ENCODE data around the gene TRAPPC8. TPM values are rescaled to one million over a fixed set of nuclear protein-coding genes. Genes with fewer than 3 reads are reported as not detected.

The TRAPPC8 gene
- total RNA-seq, 1 donor from 2014 or later = 29.4 TPM

DNA sequence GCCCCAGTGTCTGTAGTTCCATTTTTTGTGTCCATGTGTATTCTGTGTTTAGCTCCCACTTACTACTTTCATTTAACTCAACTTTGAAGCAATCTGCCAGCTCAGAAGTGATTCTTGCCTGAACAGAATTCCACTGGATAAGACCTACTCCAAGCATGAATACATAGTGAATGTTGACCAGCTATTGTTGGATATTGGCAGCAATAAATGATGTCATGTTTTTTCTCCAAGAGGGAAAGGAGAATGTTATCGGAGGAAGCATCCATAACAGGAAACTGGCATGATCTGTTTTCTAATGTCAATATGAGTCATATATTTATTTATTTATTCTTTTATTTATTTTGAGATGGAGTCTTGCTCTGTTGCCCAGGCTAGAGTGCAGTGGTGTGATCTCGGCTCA is 36.8 kb upstream of the TRAPPC8 start:
- no peaks in the 10 kb centered on the region for H3K27me3 ChIP-seq (ENCODE audit: control insufficient read depth, insufficient read depth, low read length)

DNA sequence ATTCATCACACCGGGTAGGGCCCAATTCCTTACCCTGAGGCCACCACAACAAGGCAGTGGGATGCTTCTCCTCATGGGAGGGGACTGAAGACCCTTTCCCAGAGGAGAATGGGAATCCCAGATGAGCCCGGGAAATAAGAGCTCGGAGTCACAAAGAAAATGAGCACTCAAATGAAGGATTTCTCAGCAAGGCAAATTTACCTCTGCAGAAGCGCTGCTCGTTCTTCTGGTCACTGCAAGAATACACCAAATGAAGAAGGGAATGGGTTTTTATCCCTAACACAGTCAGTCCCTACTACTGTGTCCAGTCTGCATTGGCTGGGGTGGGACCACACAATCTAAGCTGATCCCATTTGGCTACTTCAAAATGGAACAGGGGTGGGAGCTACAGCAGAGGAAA is 35.7 kb upstream of the TRAPPC8 start:
- Histone ChIP-seq H3K27me3 (ENCODE audit: control insufficient read depth, insufficient read depth, low read length) (no peaks in the 10 kb centered on the region), H3K36me3 (ENCODE audit: control insufficient read depth, insufficient read depth, low read length) (no peaks in the 10 kb centered on the region), H3K4me3 (ENCODE audit: low read depth, low read length) (no peak overlapping the region)
- TF ChIP-seq, protein P1, sequence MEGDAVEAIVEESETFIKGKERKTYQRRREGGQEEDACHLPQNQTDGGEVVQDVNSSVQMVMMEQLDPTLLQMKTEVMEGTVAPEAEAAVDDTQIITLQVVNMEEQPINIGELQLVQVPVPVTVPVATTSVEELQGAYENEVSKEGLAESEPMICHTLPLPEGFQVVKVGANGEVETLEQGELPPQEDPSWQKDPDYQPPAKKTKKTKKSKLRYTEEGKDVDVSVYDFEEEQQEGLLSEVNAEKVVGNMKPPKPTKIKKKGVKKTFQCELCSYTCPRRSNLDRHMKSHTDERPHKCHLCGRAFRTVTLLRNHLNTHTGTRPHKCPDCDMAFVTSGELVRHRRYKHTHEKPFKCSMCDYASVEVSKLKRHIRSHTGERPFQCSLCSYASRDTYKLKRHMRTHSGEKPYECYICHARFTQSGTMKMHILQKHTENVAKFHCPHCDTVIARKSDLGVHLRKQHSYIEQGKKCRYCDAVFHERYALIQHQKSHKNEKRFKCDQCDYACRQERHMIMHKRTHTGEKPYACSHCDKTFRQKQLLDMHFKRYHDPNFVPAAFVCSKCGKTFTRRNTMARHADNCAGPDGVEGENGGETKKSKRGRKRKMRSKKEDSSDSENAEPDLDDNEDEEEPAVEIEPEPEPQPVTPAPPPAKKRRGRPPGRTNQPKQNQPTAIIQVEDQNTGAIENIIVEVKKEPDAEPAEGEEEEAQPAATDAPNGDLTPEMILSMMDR (IDR thresholded peaks at IDR 0.05; ENCODE audit: insufficient read depth, low read length, poor library complexity, severe bottlenecking) = no peak
- no peak for DNase-seq (ENCODE audit: low read depth)

More for the DNA sequence above, 36.8 kb upstream of the TRAPPC8 start:
- no peak for DNase-seq (ENCODE audit: low read depth)
- Histone ChIP-seq H3K4me3 (ENCODE audit: low read depth, low read length) (no peak overlapping the region), H3K36me3 (ENCODE audit: control insufficient read depth, insufficient read depth, low read length) (no peaks in the 10 kb centered on the region)
- TF ChIP-seq, protein P1 (IDR thresholded peaks at IDR 0.05; ENCODE audit: insufficient read depth, low read length, poor library complexity, severe bottlenecking) = no peak

DNA sequence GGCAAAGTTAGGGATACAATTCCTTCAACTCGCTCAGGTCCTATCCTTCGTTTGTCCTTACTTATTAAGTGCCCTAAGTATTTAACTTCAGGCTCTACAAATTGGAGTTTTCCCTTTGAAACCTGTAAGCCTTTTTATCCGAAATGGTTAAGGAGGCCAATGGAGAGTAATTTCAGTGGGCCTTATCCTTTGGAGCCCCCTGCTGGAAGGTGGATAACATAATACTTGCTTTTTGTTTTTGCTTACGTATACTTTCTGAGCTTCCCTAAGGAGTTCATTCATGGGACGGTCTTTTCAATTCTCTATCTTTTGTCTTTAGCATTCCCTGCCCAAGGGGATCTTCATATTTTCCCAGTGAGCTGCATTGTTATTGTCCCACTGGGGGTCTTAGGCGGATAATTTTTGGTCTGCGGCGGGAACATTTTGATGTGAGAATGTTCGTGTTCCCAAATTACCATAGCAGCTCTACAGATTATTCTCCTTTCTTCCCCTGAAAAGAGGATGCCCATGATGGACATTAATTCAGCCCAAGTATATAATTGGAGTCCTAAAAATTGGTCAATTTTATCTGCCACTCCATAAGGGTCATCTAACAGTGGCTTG is 34.4 kb upstream of the TRAPPC8 start:
- no peaks in the 10 kb centered on the region for H3K27me3 ChIP-seq (ENCODE audit: control insufficient read depth, insufficient read depth, low read length)
- no peak for DNase-seq (ENCODE audit: low read depth)
- no peaks in the 10 kb centered on the region for H3K36me3 ChIP-seq (ENCODE audit: control insufficient read depth, insufficient read depth, low read length)
- no peak overlapping the region for H3K4me3 ChIP-seq (ENCODE audit: low read depth, low read length)
- TF ChIP-seq, protein P1 (IDR thresholded peaks at IDR 0.05; ENCODE audit: insufficient read depth, low read length, poor library complexity, severe bottlenecking) = peak; percentile 63

DNA sequence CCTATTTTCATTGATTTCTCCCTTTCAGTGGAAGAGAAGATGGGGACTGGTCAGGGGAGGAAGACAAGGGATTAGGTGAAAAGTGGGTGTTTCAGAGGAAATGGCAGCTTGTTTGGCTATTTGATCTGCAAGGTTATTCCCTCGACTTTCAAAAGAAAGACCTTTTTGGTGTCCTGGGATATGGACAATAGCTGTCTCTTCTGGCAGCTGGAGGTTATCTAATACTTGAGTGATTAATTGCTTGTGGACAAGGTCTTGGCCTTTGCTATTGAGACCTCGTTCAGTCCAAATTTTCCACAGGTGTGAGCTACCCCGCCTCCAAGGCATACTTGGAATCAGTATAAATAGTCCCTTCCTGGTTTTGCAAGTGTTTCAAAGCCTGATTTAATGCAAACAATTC is 33.3 kb upstream of the TRAPPC8 start:
- DNase-seq (ENCODE audit: low read depth) = no peak
- Histone ChIP-seq H3K4me3 (ENCODE audit: low read depth, low read length) (no peak overlapping the region), H3K27me3 (ENCODE audit: control insufficient read depth, insufficient read depth, low read length) (no peaks in the 10 kb centered on the region), H3K36me3 (ENCODE audit: control insufficient read depth, insufficient read depth, low read length) (no peaks in the 10 kb centered on the region)
- TF ChIP-seq, protein P1 (IDR thresholded peaks at IDR 0.05; ENCODE audit: insufficient read depth, low read length, poor library complexity, severe bottlenecking) = no peak

DNA sequence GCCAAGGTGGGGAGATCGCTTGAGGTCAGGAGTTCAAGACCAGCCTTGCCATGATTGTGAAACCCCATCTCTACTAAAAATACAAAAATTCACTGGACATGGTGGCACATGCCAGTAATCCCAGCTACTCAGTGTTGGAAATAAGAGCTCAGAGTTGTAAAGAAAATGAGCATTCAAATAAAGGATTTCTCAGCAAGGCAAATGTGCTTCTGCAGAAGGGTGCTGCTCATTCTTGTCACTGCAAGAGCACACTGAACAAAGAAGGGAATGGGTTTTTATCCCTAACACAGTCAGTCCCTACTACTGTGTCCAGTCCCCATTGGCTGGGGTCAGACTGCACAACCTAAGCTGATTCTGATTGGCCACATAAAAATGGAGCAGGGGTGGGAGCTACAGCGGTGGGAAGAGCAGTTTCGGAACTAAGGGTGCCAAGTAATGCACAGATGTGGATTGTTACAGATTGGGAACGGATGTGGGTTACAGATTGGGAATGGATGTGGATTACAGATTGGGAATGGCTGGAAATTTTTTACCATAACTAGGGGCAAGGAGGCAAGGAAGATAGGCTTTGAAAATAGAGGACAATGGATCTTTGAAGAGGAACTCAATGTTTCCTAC is 31.1 kb upstream of the TRAPPC8 start:
- TF ChIP-seq, protein P1 (IDR thresholded peaks at IDR 0.05; ENCODE audit: insufficient read depth, low read length, poor library complexity, severe bottlenecking) = no peak
- DNase-seq (ENCODE audit: low read depth) = no peak
- Histone ChIP-seq H3K4me3 (ENCODE audit: low read depth, low read length) (no peak overlapping the region), H3K27me3 (ENCODE audit: control insufficient read depth, insufficient read depth, low read length) (no peaks in the 10 kb centered on the region), H3K36me3 (ENCODE audit: control insufficient read depth, insufficient read depth, low read length) (no peaks in the 10 kb centered on the region)

DNA sequence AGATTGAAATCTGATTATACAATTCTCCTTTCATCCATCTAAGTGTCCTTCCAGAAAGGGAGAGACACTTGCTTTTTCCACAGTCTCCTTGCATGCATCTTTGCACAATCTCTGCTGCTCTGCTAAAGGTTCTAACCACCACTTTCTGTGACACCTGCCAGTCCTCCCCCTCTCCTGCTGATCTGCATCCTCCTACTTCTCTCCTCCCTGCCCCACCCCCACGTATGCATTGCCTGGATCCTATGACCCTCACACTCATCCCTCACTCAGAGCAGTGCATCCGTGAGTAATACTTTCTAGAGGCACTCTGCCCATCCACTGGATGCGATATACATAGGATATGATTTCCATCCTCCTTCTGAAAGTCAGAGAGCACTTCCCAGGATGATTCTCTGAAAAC is 27.7 kb upstream of the TRAPPC8 start:
- TF ChIP-seq, protein P1 (IDR thresholded peaks at IDR 0.05; ENCODE audit: insufficient read depth, low read length, poor library complexity, severe bottlenecking) = no peak
- no peaks in the 10 kb centered on the region for H3K27me3 ChIP-seq (ENCODE audit: control insufficient read depth, insufficient read depth, low read length)
- H3K36me3 ChIP-seq (ENCODE audit: control insufficient read depth, insufficient read depth, low read length) = no peaks in the 10 kb centered on the region
- H3K4me3 ChIP-seq (ENCODE audit: low read depth, low read length) = no peak overlapping the region
- no peak for DNase-seq (ENCODE audit: low read depth)
